CD14-positive monocyte (primary cell): ENCODE measurements around the gene TAS2R30. TPM values are rescaled to one million over a fixed set of nuclear protein-coding genes. Genes with fewer than 3 reads are reported as not detected.

Experiments used
- DNase-seq, 3 donors: peaks; one replicate each; pipeline ENCODE4 v3.0.0-alpha.2; 2011 to 2022
- H2AFZ ChIP-seq: 2 replicates; pipeline ENCODE4 v1.6.0; 2012; ENCODE audit warnings: mild to moderate bottlenecking, low read depth, low read length, inconsistent platforms; ENCODE audit not compliant: insufficient read depth, poor library complexity, severe bottlenecking
- H3K27ac ChIP-seq, 2 donors: 1 replicate in 1 of 2; 2 replicates in 1 of 2; pipeline ENCODE4 v1.5.1; 2012 to 2013; ENCODE audit warnings: low read length in 2 of 2, control low read depth in 1 of 2, inconsistent platforms in 1 of 2, low read depth in 1 of 2, mild to moderate bottlenecking in 1 of 2
- H3K27me3 ChIP-seq, 2 donors: one replicate each; pipeline versions ENCODE4 v1.6.0 to v1.6.1; 2011 to 2013; ENCODE audit warnings: low read length in 2 of 2; ENCODE audit not compliant: control insufficient read depth in 2 of 2, insufficient read depth in 2 of 2
- H3K36me3 ChIP-seq, 2 donors: replicated peaks in 1 of 2; 1 replicate in 1 of 2; 2 replicates in 1 of 2; pipeline versions ENCODE4 v1.5.1 to v1.6.1; 2012 to 2013; ENCODE audit warnings: low read length in 2 of 2, control low read depth in 1 of 2, inconsistent platforms in 1 of 2, mild to moderate bottlenecking in 1 of 2; ENCODE audit not compliant: insufficient read depth in 2 of 2, control insufficient read depth in 1 of 2
- H3K4me1 ChIP-seq, 2 donors: 1 replicate in 1 of 2; 2 replicates in 1 of 2; pipeline versions ENCODE4 v1.5.1 to v1.6.1; 2012 to 2013; ENCODE audit warnings: low read length in 2 of 2, control low read depth in 1 of 2, inconsistent platforms in 1 of 2, mild to moderate bottlenecking in 1 of 2, moderate library complexity in 1 of 2; ENCODE audit not compliant: insufficient read depth in 2 of 2, control insufficient read depth in 1 of 2
- H3K4me2 ChIP-seq: replicated peaks from 2 replicates; pipeline ENCODE3; 2012; ENCODE audit warnings: low read length, moderate library complexity, mild to moderate bottlenecking; ENCODE audit not compliant: poor library complexity, severe bottlenecking; ENCODE audit errors: extremely low read depth
- H3K4me3 ChIP-seq, 3 experiments: fragments of 200-600 bp in 1 of 3; sonication (generic) in 1 of 3; replicated peaks in 1 of 3; 1 replicate in 2 of 3; 2 replicates in 1 of 3; pipeline ENCODE4 v1.5.1; 2011 to 2013; ENCODE audit warnings: low read length in 3 of 3, mild to moderate bottlenecking in 3 of 3, control low read depth in 2 of 3, low read depth in 2 of 3, inconsistent platforms in 1 of 3, moderate library complexity in 1 of 3
- H3K79me2 ChIP-seq: 2 replicates; pipeline ENCODE4 v1.6.0; 2012; ENCODE audit warnings: mild to moderate bottlenecking, control low read depth, inconsistent platforms, low read length, moderate library complexity; ENCODE audit not compliant: insufficient read depth
- H3K9ac ChIP-seq: 2 replicates; pipeline ENCODE4 v1.6.0; 2017; ENCODE audit warnings: low read length, mild to moderate bottlenecking; ENCODE audit not compliant: insufficient read depth, poor library complexity, severe bottlenecking
- H3K9me3 ChIP-seq, 2 donors: replicated peaks in 1 of 2; 1 replicate in 1 of 2; 2 replicates in 1 of 2; pipeline versions ENCODE4 v1.5.1 to v1.6.1; 2012 to 2013; ENCODE audit warnings: low read length in 2 of 2, control low read depth in 1 of 2; ENCODE audit not compliant: control insufficient read depth in 1 of 2, insufficient read depth in 1 of 2
- H4K20me1 ChIP-seq: 2 replicates; pipeline ENCODE4 v1.6.0; 2012; ENCODE audit warnings: mild to moderate bottlenecking, low read length, control low read depth, moderate library complexity; ENCODE audit not compliant: insufficient read depth
- H3K27ac Mint-ChIP-seq, 7 donors: one replicate each; pipeline ENCODE4 v1.8.0; 2020; ENCODE audit warnings: mild to moderate bottlenecking in 7 of 7, mixed read lengths in 7 of 7, moderate library complexity in 6 of 7, inconsistent platforms in 2 of 7
- H3K27me3 Mint-ChIP-seq, 3 donors: one replicate each; pipeline ENCODE4 v1.8.0; 2021 to 2022; ENCODE audit warnings: low read depth in 3 of 3, mild to moderate bottlenecking in 3 of 3, mixed read lengths in 3 of 3, moderate library complexity in 3 of 3, inconsistent platforms in 1 of 3
- H3K36me3 Mint-ChIP-seq, 2 donors: one replicate each; pipeline ENCODE4 v1.8.0; 2020; ENCODE audit warnings: mixed read lengths in 2 of 2, inconsistent platforms in 1 of 2, mild to moderate bottlenecking in 1 of 2
- H3K4me1 Mint-ChIP-seq: one replicate; pipeline ENCODE4 v1.8.0; 2020; ENCODE audit warnings: mild to moderate bottlenecking, mixed read lengths
- H3K4me3 Mint-ChIP-seq, 2 donors: one replicate each; pipeline ENCODE4 v1.8.0; 2020; ENCODE audit warnings: mild to moderate bottlenecking in 2 of 2, mixed read lengths in 2 of 2, moderate library complexity in 1 of 2
- H3K9me3 Mint-ChIP-seq, 7 donors: one replicate each; pipeline ENCODE4 v1.8.0; 2020 to 2022; ENCODE audit warnings: mixed read lengths in 7 of 7, mild to moderate bottlenecking in 6 of 7, moderate library complexity in 6 of 7, inconsistent platforms in 2 of 7
- WGBS: methylation state at CpG from one replicate; pipeline ENCODE4 v1.1.5; 2013; ENCODE audit warnings: missing lambda C conversion rate; ENCODE audit not compliant: insufficient coverage; 5-methylcytosine and 5-hydroxymethylcytosine counted together
- intact Hi-C, 2 donors: fragments of 100-400 bp; cut with micrococcal nuclease; formaldehyde crosslinking; loops; one replicate each; pipeline versions ENCODE4 v1.15.0 to v1.15.1; 2023
- polyA plus RNA-seq, 3 donors: library from polyadenylated mRNA; depleted of rRNA in 1 of 3; unstranded in 2 of 3; stranded (reverse) in 1 of 3; fragments of 300-500 nt in 2 of 3; fragments of >200 nt in 1 of 3; fragmentation: Illumina TruSeq in 2 of 3; gene quantifications; 1 replicate in 2 of 3; 2 replicates in 1 of 3; pipeline ENCODE4 v1.2.3, GENCODE V29; 2012 to 2021
- TF ChIP-seq, protein P1 (sequence below): fragments of 200-600 bp; IDR thresholded peaks from one replicate; pipeline ENCODE4 v1.8.0; 2022; ENCODE audit warnings: antibody characterized with exemption, mild to moderate bottlenecking

TAS2R30 gene
- polyA plus RNA-seq, 3 donors = 0.05 TPM; not detected in 2

DNA sequence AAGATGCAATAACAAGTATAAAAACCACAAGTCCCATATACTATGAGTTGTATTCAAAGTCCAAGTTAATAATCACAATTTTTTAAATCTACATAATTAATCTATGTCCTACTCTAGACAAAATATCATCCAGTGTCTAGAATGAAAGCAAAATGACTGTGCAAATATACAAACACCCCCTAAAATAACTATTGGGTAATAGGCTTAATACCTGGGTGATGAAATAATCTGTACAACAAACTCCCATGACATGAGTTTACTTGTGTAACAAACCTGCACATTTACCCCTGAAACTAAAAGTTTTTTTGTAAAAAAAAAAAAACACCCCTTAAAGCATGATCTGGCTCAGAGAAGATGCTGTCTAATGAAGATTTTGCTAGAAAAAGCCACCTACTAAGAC is 48.1 kb upstream of the TAS2R30 start:
- H3K4me1 Mint-ChIP-seq = no peaks in the 10 kb centered on the region
- H3K36me3 Mint-ChIP-seq = no peaks in the 10 kb centered on the region
- no peak overlapping the region for H3K27ac ChIP-seq
- no peaks in the 10 kb centered on the region for H4K20me1 ChIP-seq
- DNase-seq = no peak
- no peak overlapping the region for H3K27ac Mint-ChIP-seq
- no peak overlapping the region for H3K4me3 Mint-ChIP-seq
- H3K9ac ChIP-seq = no peak overlapping the region
- H3K79me2 ChIP-seq = no peaks in the 10 kb centered on the region
- H3K4me3 ChIP-seq = no peak overlapping the region
- H2AFZ ChIP-seq = no peak overlapping the region
- H3K27me3 Mint-ChIP-seq = peaks cover 0 to 3% (median 0%) of the 10 kb centered on the region in 3 donors
- no peaks in the 10 kb centered on the region for H3K9me3 Mint-ChIP-seq
- TF ChIP-seq, protein P1, sequence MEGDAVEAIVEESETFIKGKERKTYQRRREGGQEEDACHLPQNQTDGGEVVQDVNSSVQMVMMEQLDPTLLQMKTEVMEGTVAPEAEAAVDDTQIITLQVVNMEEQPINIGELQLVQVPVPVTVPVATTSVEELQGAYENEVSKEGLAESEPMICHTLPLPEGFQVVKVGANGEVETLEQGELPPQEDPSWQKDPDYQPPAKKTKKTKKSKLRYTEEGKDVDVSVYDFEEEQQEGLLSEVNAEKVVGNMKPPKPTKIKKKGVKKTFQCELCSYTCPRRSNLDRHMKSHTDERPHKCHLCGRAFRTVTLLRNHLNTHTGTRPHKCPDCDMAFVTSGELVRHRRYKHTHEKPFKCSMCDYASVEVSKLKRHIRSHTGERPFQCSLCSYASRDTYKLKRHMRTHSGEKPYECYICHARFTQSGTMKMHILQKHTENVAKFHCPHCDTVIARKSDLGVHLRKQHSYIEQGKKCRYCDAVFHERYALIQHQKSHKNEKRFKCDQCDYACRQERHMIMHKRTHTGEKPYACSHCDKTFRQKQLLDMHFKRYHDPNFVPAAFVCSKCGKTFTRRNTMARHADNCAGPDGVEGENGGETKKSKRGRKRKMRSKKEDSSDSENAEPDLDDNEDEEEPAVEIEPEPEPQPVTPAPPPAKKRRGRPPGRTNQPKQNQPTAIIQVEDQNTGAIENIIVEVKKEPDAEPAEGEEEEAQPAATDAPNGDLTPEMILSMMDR = no peak
- H3K36me3 ChIP-seq = no peaks in the 10 kb centered on the region
- no peaks in the 10 kb centered on the region for H3K27me3 ChIP-seq
- H3K4me1 ChIP-seq = no peaks in the 10 kb centered on the region
- H3K9me3 ChIP-seq = no peaks in the 10 kb centered on the region
- intact Hi-C loops = no loop called here
- H3K4me2 ChIP-seq = no peak overlapping the region

DNA sequence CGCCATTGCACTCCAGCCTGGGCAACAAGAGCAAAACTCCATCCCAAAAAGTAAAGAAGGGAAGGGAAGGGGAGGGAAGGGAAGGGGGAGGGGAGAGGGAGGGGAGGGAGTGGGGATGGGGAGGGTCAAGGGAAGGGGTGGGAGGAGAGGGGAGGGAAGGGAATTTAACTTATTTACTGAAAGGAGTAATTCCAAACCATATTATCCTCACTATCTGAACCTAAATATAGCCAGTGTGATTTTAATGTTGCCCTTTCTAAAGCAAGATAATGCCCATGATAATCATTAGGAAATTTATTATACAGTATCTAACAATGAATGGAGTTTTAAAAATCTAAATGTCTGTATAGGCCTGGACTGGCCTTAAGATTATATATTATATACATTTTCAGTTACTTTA is 43.8 kb upstream of the TAS2R30 start:
- Mint-ChIP-seq H3K9me3 (no peaks in the 10 kb centered on the region), H3K36me3 (peaks cover 4 to 6% of the 10 kb centered on the region in 2 donors)
- intact Hi-C loops = no loop called here

More for the DNA sequence above, 43.8 kb upstream of the TAS2R30 start:
- H3K4me1 Mint-ChIP-seq = no peaks in the 10 kb centered on the region
- no peaks in the 10 kb centered on the region for H3K4me1 ChIP-seq
- no peak overlapping the region for H3K4me3 Mint-ChIP-seq
- H4K20me1 ChIP-seq = no peaks in the 10 kb centered on the region
- no peak for DNase-seq
- H3K36me3 ChIP-seq = peaks cover 0 to 2% of the 10 kb centered on the region in 2 donors
- H3K4me2 ChIP-seq = no peak overlapping the region
- no peak overlapping the region for H3K9ac ChIP-seq
- no peaks in the 10 kb centered on the region for H3K9me3 ChIP-seq
- H3K4me3 ChIP-seq = no peak overlapping the region
- no peak overlapping the region for H3K27ac Mint-ChIP-seq
- no CpG with 5 or more reads among the region's 1 CpG for WGBS
- H3K79me2 ChIP-seq = peaks cover 12% of the 10 kb centered on the region
- TF ChIP-seq, protein P1 = no peak
- H3K27me3 Mint-ChIP-seq = no peaks in the 10 kb centered on the region
- no peak overlapping the region for H3K27ac ChIP-seq
- H3K27me3 ChIP-seq = no peaks in the 10 kb centered on the region
- H2AFZ ChIP-seq = no peak overlapping the region
